GM12878 (cell line): Measurements from ENCODE around the gene RB1. TPM values are rescaled to one million over a fixed set of nuclear protein-coding genes. Genes with fewer than 3 reads are reported as not detected.

Experiments
- ATAC-seq: fragments of 200-7000 bp; cut with Tn5 transposase; 3 replicates; pipeline ENCODE4 v1.9.1; 2020; ENCODE audit warnings: mild to moderate bottlenecking, moderate library complexity
- BruUV-seq: library from RNA; stranded (reverse); fragments of 400-500 nt; replicated peaks from 2 replicates; lab custom pipeline; 2021; lab: Mats Ljungman, UMichigan
- CTCF ChIA-PET: fragments of 300-600 bp; sonication (Branson Sonifier 250); formaldehyde crosslinking; extraction: SDS; loops from one replicate; lab custom pipeline; 2021; ENCODE audit warnings: inconsistent platforms; lab: Yijun Ruan, JAX
- POLR2A ChIA-PET: fragments of 350-600 bp; formaldehyde crosslinking; extraction: SDS; loops from one replicate; lab custom pipeline; 2021; ENCODE audit warnings: inconsistent platforms; lab: Charles Lee
- RAD21 ChIA-PET: fragments of 300-600 bp; sonication (Branson Sonifier 250); formaldehyde crosslinking; loops from one replicate; lab custom pipeline; 2023; ENCODE audit warnings: antibody characterized with exemption; ENCODE audit not compliant: unreplicated experiment; lab: Charles Lee
- SMC1A ChIA-PET: fragments of 300-600 bp; sonication (Branson Sonifier 250); formaldehyde crosslinking; loops from one replicate; lab custom pipeline; 2023; ENCODE audit not compliant: unreplicated experiment, uncharacterized antibody; lab: Charles Lee
- DNase-seq: peaks from one replicate; pipeline ENCODE4 v3.0.0-alpha.2; 2011; ENCODE audit warnings: low read depth, low spot score
- FAIRE-seq: peaks from 3 replicates; lab custom pipeline; 2011; peaks lifted over from hg19 to GRCh38; lab: Jason Lieb, UNC
- H2AFZ ChIP-seq: 2 replicates; pipeline ENCODE4 v1.6.0; 2011; ENCODE audit warnings: low read depth, low read length, control low read depth; ENCODE audit not compliant: control insufficient read depth
- H3K27ac ChIP-seq: 2 replicates; pipeline ENCODE4 v1.5.1; 2011; ENCODE audit warnings: control low read depth; ENCODE audit not compliant: control insufficient read depth, insufficient read depth
- H3K27me3 ChIP-seq, 2 experiments: replicated peaks in 1 of 2; 2 replicates each; pipeline versions ENCODE4 v1.6.0 to v1.6.1; 2011; ENCODE audit warnings: low read length in 1 of 2; ENCODE audit not compliant: control insufficient read depth in 2 of 2, insufficient read depth in 2 of 2
- H3K36me3 ChIP-seq, 2 experiments: 2 replicates each; pipeline ENCODE4 v1.5.1; 2011; ENCODE audit warnings: low read length in 1 of 2; ENCODE audit not compliant: control insufficient read depth in 2 of 2, insufficient read depth in 2 of 2
- H3K4me1 ChIP-seq: 2 replicates; pipeline ENCODE4 v1.6.1; 2011; ENCODE audit warnings: mild to moderate bottlenecking, low read length, moderate library complexity, mixed read lengths; ENCODE audit not compliant: control insufficient read depth, insufficient read depth
- H3K4me2 ChIP-seq: 2 replicates; pipeline ENCODE4 v1.6.0; 2011; ENCODE audit warnings: control low read depth; ENCODE audit not compliant: control insufficient read depth, insufficient read depth
- H3K4me3 ChIP-seq: fragments of 200-600 bp; sonication (generic); 2 replicates; pipeline ENCODE4 v1.5.1; 2016
- H3K79me2 ChIP-seq: 2 replicates; pipeline ENCODE4 v1.6.0; 2011; ENCODE audit warnings: low read length; ENCODE audit not compliant: control insufficient read depth, insufficient read depth
- H3K9ac ChIP-seq: 2 replicates; pipeline ENCODE4 v1.8.0; 2011; ENCODE audit warnings: low read length, control low read depth, mixed read lengths; ENCODE audit not compliant: control insufficient read depth, insufficient read depth
- H3K9me3 ChIP-seq: replicated peaks from 3 replicates; pipeline ENCODE4 v1.5.1; 2011; ENCODE audit warnings: mild to moderate bottlenecking, low read length; ENCODE audit not compliant: control insufficient read depth, insufficient read depth
- H4K20me1 ChIP-seq: 2 replicates; pipeline ENCODE4 v1.6.0; 2011; ENCODE audit not compliant: control insufficient read depth, insufficient read depth
- ASH2L ChIP-seq: fragments of 300-600, 200-600 bp; sonication (generic); IDR thresholded peaks from 2 replicates; pipeline ENCODE4 v1.6.1; 2017; ENCODE audit warnings: low read depth, mild to moderate bottlenecking, borderline replicate concordance
- ATF7 ChIP-seq: fragments of 450-650 bp; IDR thresholded peaks from 2 replicates; pipeline ENCODE4 v1.6.1; 2016; ENCODE audit warnings: low read depth, mild to moderate bottlenecking
- BRCA1 ChIP-seq: IDR thresholded peaks from 2 replicates; pipeline ENCODE4 v1.6.1; 2011; ENCODE audit warnings: low read depth, low read length, improper control_type of control experiment
- MXI1 ChIP-seq: fragments of 150-350 bp; IDR thresholded peaks from 2 replicates; pipeline ENCODE4 v1.6.1; 2011; ENCODE audit warnings: low read depth, mild to moderate bottlenecking, inconsistent platforms, low read length, improper control_type of control experiment
- NFXL1 ChIP-seq: fragments of 450-650 bp; IDR thresholded peaks from 2 replicates; pipeline ENCODE4 v1.6.1; 2017; ENCODE audit warnings: antibody characterized with exemption, mild to moderate bottlenecking, borderline replicate concordance
- POLR2AphosphoS2 ChIP-seq: IDR thresholded peaks from 2 replicates; pipeline ENCODE4 v1.6.1; 2011; ENCODE audit warnings: low read depth, mild to moderate bottlenecking, low read length, improper control_type of control experiment, moderate library complexity
- SMARCA5 ChIP-seq: fragments of 450-650 bp; IDR thresholded peaks from 2 replicates; pipeline ENCODE4 v1.6.1; 2017; ENCODE audit warnings: mild to moderate bottlenecking
- STAT1 ChIP-seq: fragments of 450-650 bp; conservative IDR thresholded peaks from 2 replicates; pipeline ENCODE4 v1.6.1; 2014; ENCODE audit warnings: antibody characterized with exemption, mild to moderate bottlenecking
- WGBS: methylation state at CpG from one replicate; pipeline ENCODE4 v1.1.6; 2016; ENCODE audit warnings: low lambda C conversion rate; ENCODE audit not compliant: insufficient replicate concordance, insufficient coverage; ENCODE audit errors: missing lambda C conversion rate; 5-methylcytosine and 5-hydroxymethylcytosine counted together
- in situ Hi-C: fragments of 300-500 bp; cut with MboI; formaldehyde crosslinking; loops from 9 replicates; pipeline ENCODE4 v1.14.3; 2018; ENCODE audit warnings: mixed read lengths
- intact Hi-C: fragments of 100-400 bp; cut with micrococcal nuclease; formaldehyde crosslinking; loops from one replicate; pipeline ENCODE4 v1.14.2; 2022; ENCODE audit not compliant: unreplicated experiment
- polyA plus RNA-seq, 11 experiments: library from polyadenylated mRNA; depleted of rRNA in 4 of 11; unstranded in 6 of 11; stranded (reverse) in 5 of 11; fragments of >200 nt; fragmentation: Nextera tagmentation in 4 of 11; fragmentation: Illumina TruSeq in 1 of 11; extraction: Ambion mirVana in 4 of 11; extraction: Trizol in 1 of 11; gene quantifications; 1 replicate in 1 of 11; 2 replicates in 10 of 11; pipeline versions ENCODE4 v1.2.1 to v1.2.3, GENCODE V29; 2011 to 2016; ENCODE audit warnings: inconsistent platforms in 2 of 11, missing spikeins in 2 of 11, low read depth in 1 of 11
- total RNA-seq, 4 experiments: library from RNA; depleted of rRNA in 3 of 4; stranded (reverse); fragments of >200 nt in 3 of 4; fragmentation: Illumina TruSeq in 1 of 4; extraction: Trizol in 1 of 4; gene quantifications; 2 replicates each; pipeline versions ENCODE4 v1.2.1 to v1.2.3, GENCODE V29; 2013 to 2021
- TF ChIP-seq, protein P1 (sequence below): fragments of 450-650 bp; IDR thresholded peaks from 2 replicates; pipeline ENCODE4 v1.6.1; 2018; ENCODE audit warnings: mild to moderate bottlenecking, low read depth, moderate library complexity; ENCODE audit not compliant: partially characterized antibody

RB1 gene
- total and polyA plus RNA-seq, 10 of the 15 experiments (the other 5 are each of a cell fraction or from before 2014, with no cell fraction given), result 2.8 to 45.0 (median 8.3) TPM

DNA sequence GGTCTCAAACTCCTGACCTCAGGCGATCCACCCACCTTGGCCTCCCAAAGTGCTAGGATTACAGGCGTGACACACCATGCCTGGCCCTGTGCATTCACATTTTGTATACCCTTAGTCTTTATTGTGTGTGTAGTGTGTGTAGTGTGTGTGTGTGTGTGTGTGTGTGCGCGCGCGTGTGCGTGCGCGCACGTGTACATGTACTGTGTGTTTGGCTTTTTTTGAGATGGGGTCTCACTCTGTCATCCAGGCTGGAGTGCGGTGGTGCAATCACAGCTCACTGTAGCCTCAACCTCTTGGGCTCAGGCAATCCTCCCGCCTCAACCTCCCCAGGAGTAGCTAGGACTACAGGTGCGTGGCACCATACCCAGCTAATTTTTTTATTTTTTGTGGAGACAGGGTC lies 48.5 kb upstream of the RB1 start (continued):
- no peak for TF ChIP-seq BRCA1
- no peak for TF ChIP-seq MXI1
- TF ChIP-seq, all 136 proteins: peak for 0

DNA sequence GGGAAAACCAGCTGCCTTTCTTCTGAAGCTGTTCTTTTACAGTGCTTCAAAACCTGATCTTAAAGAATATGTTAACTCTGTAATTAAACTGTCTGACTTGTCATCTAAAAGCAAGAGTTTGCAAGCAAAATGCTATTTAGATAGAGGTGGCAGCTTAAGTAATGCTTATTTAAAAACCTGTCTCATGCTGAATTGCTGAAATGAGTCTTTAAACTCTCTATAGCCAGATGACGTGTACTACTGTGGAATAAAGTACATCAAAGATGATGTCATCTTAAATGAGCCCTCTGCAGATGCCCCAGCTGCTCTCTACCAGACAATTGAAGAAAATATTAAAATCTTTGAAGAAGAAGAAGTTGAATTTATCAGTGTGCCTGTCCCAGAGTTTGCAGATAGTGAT lies 47.6 kb upstream of the RB1 start:
- no peak overlapping the region for H3K4me2 ChIP-seq
- in situ Hi-C loops, result no loop called here
- ATAC-seq, result no peak
- intact Hi-C loops, result no loop called here
- no peak overlapping the region for H3K9ac ChIP-seq
- no peaks in the 10 kb centered on the region for H4K20me1 ChIP-seq
- DNase-seq, result no peak
- FAIRE-seq, result no peak
- no peak overlapping the region for H2AFZ ChIP-seq
- RAD21 ChIA-PET, result no interaction called here
- no peaks in the 10 kb centered on the region for H3K4me1 ChIP-seq
- no peaks in the 10 kb centered on the region for H3K79me2 ChIP-seq
- POLR2A ChIA-PET, result no interaction called here
- 39% methylated on average over 1 of the region's 1 CpG for WGBS
- no peak overlapping the region for H3K27ac ChIP-seq
- no peaks in the 10 kb centered on the region for H3K36me3 ChIP-seq
- no TSS peak for BruUV-seq
- no peak overlapping the region for H3K4me3 ChIP-seq
- SMC1A ChIA-PET, result no interaction called here
- CTCF ChIA-PET, result no interaction called here
- no peaks in the 10 kb centered on the region for H3K9me3 ChIP-seq
- peak; percentile 21; the same call in 1 of the 2 replicates for TF ChIP-seq ATF7
- no peak for TF ChIP-seq ASH2L
- H3K27me3 ChIP-seq, result no peaks in the 10 kb centered on the region

DNA sequence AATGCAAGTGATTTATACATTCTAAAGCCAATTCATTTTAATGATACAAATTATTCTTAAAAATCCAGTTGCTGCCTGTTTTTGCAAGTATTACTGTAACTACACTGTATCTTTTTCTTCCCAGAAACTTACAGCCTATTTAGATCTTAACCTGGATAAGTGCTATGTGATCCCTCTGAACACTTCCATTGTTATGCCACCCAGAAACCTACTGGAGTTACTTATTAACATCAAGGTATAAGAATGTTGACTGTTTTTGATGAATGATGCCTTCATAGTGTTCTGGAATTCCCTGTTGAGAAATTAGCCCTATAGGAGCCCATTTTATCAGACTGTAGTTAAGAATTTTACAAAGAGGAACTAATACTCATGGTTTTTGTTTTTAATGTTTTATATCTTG lies 45.5 kb upstream of the RB1 start:
- Histone ChIP-seq H3K9me3 (no peaks in the 10 kb centered on the region), H3K27me3 (no peaks in the 10 kb centered on the region), H3K9ac (no peak overlapping the region), H3K36me3 (no peaks in the 10 kb centered on the region), H3K4me2 (no peak overlapping the region)
- DNase-seq, result no peak
- BruUV-seq, result no TSS peak
- no peak for FAIRE-seq
- CTCF ChIA-PET, result no interaction called here
- TF ChIP-seq, protein P1, sequence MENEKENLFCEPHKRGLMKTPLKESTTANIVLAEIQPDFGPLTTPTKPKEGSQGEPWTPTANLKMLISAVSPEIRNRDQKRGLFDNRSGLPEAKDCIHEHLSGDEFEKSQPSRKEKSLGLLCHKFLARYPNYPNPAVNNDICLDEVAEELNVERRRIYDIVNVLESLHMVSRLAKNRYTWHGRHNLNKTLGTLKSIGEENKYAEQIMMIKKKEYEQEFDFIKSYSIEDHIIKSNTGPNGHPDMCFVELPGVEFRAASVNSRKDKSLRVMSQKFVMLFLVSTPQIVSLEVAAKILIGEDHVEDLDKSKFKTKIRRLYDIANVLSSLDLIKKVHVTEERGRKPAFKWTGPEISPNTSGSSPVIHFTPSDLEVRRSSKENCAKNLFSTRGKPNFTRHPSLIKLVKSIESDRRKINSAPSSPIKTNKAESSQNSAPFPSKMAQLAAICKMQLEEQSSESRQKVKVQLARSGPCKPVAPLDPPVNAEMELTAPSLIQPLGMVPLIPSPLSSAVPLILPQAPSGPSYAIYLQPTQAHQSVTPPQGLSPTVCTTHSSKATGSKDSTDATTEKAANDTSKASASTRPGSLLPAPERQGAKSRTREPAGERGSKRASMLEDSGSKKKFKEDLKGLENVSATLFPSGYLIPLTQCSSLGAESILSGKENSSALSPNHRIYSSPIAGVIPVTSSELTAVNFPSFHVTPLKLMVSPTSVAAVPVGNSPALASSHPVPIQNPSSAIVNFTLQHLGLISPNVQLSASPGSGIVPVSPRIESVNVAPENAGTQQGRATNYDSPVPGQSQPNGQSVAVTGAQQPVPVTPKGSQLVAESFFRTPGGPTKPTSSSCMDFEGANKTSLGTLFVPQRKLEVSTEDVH, result no peak
- no peak for TF ChIP-seq NFXL1
- TF ChIP-seq SMARCA5, result no peak
- TF ChIP-seq STAT1, result no peak
- no peak for TF ChIP-seq POLR2AphosphoS2
- TF ChIP-seq, all 136 proteins: peak for 0
- Histone ChIP-seq H3K4me1 (no peaks in the 10 kb centered on the region), H3K79me2 (no peaks in the 10 kb centered on the region), H3K27ac (no peak overlapping the region), H2AFZ (no peak overlapping the region), H4K20me1 (no peaks in the 10 kb centered on the region), H3K4me3 (no peak overlapping the region)
- ChIA-PET POLR2A (no interaction called here), RAD21 (no interaction called here), SMC1A (no interaction called here)
- in situ Hi-C loops (no loop called here), intact Hi-C loops (no loop called here)
- ATAC-seq, result no peak
